Loucy (cell line): Measurements from ENCODE around the gene SLC22A17.

Source experiments
- CTCF ChIP-seq: fragments of 200-600 bp; sonication (generic); conservative IDR thresholded peaks from 2 replicates; pipeline ENCODE4 v1.5.1; 2014; ENCODE audit warnings: mild to moderate bottlenecking, antibody characterized with exemption, low read length
- EZH2phosphoT487 ChIP-seq: fragments of 200-600 bp; IDR thresholded peaks from 2 replicates; pipeline ENCODE4 v1.6.1; 2018; ENCODE audit warnings: antibody characterized with exemption, mild to moderate bottlenecking, moderate library complexity, borderline replicate concordance

GRCh38 chr14:23384364-23385080 lies 31.8 kb upstream of the SLC22A17 start:
- TF ChIP-seq CTCF, result no peak
- no peak for TF ChIP-seq EZH2phosphoT487
